Activated CD8-positive, alpha-beta T cell treated with anti-CD3 and anti-CD28 coated beads, Interleukin-2, amount 10 ng/mL, durations not matched to agents 7 days and 5 days (primary cell): ENCODE data around the gene PARD3B. TPM values are rescaled to one million over a fixed set of nuclear protein-coding genes. Genes with fewer than 3 reads are reported as not detected.

ENCODE experiments used
- ATAC-seq: fragments of 150-1000 bp; cut with Tn5 transposase; one replicate; pipeline ENCODE4 v1.10.0; 2021; ENCODE audit warnings: moderate library complexity
- CTCF ChIA-PET: fragments of 350-600 bp; sonication (Branson Sonifier 250); formaldehyde crosslinking; loops from one replicate; lab custom pipeline; 2021; ENCODE audit warnings: antibody characterized with exemption; lab: Charles Lee
- POLR2A ChIA-PET: fragments of 350-600 bp; sonication (Branson Sonifier 250); formaldehyde crosslinking; loops from one replicate; lab custom pipeline; 2021; ENCODE audit warnings: antibody characterized with exemption; lab: Charles Lee
- DNase-seq: peaks from one replicate; pipeline ENCODE4 v3.0.0-alpha.2; 2020
- H3K27ac Mint-ChIP-seq: one replicate; pipeline ENCODE4 v1.8.0; 2021; ENCODE audit warnings: mild to moderate bottlenecking, mixed read lengths
- H3K27me3 Mint-ChIP-seq: one replicate; pipeline ENCODE4 v1.8.0; 2021; ENCODE audit warnings: low read depth, mixed read lengths
- H3K36me3 Mint-ChIP-seq: one replicate; pipeline ENCODE4 v1.8.0; 2021; ENCODE audit warnings: low read depth, mixed read lengths
- H3K4me1 Mint-ChIP-seq: one replicate; pipeline ENCODE4 v1.8.0; 2021; ENCODE audit warnings: low read depth, mixed read lengths
- H3K4me3 Mint-ChIP-seq: one replicate; pipeline ENCODE4 v1.8.0; 2021; ENCODE audit warnings: mild to moderate bottlenecking, mixed read lengths
- H3K9me3 Mint-ChIP-seq: one replicate; pipeline ENCODE4 v1.8.0; 2022; ENCODE audit warnings: mixed read lengths; ENCODE audit not compliant: insufficient read depth
- total RNA-seq, 2 experiments: library from RNA; stranded (reverse); gene quantifications; one replicate each; pipeline ENCODE4 v1.2.3, GENCODE V29; 2021

Gene PARD3B
- total RNA-seq, 2 experiments from 2014 or later, result 0.76 to 1.0 TPM

DNA sequence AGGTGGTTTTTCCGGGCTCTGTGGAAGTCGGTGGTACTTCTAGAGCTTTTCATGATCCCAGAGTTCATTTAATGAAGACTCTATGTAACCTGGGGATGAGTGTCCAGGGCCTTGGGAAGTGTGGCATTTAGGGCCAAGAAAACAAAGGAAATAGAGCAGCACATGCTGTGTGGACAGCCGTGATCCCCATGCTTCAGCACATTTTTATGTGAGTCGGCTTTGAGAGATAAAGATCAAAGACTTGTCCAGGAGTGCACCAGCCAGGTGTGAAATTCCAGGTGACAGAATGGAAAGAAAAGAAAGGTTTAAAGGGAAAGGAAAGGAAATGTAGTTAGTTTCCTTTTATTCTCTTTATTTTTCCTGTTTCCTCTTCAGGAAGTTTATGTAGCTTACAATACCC lies 879.1 kb downstream of the PARD3B start:
- POLR2A ChIA-PET, result no interaction called here
- H3K27ac Mint-ChIP-seq, result no peak overlapping the region
- CTCF ChIA-PET, result no interaction called here
- H3K27me3 Mint-ChIP-seq, result no peaks in the 10 kb centered on the region
- no peak overlapping the region for H3K4me3 Mint-ChIP-seq
- ATAC-seq, result no peak
- DNase-seq, result no peak
- H3K9me3 Mint-ChIP-seq, result no peaks in the 10 kb centered on the region
- H3K4me1 Mint-ChIP-seq, result no peaks in the 10 kb centered on the region
- H3K36me3 Mint-ChIP-seq, result no peaks in the 10 kb centered on the region

DNA sequence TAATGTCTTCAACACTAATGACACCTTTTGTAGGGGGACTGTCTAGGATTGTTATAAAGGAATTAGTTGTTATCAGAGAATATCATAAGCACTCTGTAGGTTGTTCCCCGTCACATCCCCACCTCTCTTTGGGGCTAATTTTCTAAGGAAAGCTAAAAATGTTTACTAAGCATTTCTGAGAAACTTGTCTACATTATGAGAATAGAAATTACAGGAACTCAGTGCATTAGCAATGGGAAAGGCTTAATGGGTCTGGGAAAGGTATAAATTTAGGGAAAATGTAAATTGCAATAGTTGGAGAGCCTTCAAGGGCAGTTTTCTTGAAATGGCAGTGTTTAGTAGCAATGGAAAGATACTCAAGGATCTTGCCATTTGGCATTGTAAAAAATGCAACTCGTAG lies 879.8 kb downstream of the PARD3B start:
- CTCF ChIA-PET, result no interaction called here
- Mint-ChIP-seq H3K4me1 (no peaks in the 10 kb centered on the region), H3K9me3 (no peaks in the 10 kb centered on the region), H3K36me3 (no peaks in the 10 kb centered on the region), H3K27me3 (no peaks in the 10 kb centered on the region), H3K27ac (no peak overlapping the region), H3K4me3 (no peak overlapping the region)
- POLR2A ChIA-PET, result no interaction called here
- DNase-seq (no peak), ATAC-seq (no peak)

DNA sequence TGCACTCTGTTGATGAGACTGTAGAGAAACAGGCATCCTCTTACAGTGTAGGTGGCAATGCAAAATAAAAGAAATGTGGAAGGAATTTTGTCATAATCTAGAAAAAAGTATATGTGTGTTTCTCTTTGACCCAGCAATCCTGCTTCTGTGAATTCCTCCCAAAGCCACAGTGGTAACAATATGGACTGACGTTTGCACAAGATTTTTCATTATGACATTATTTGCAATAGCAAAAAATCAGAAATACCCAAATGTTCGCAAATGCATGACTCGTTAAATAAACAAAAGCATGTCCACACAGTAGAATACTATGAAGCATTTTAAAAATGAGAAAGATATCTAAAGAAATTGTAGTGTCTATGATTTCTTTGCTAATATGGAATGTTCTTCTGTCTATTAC lies 881.8 kb downstream of the PARD3B start:
- ChIA-PET POLR2A (no interaction called here), CTCF (no interaction called here)
- Mint-ChIP-seq H3K9me3 (no peaks in the 10 kb centered on the region), H3K27ac (no peak overlapping the region), H3K27me3 (no peaks in the 10 kb centered on the region), H3K4me1 (no peaks in the 10 kb centered on the region), H3K4me3 (no peak overlapping the region), H3K36me3 (no peaks in the 10 kb centered on the region)
- DNase-seq, result no peak
- ATAC-seq, result no peak

DNA sequence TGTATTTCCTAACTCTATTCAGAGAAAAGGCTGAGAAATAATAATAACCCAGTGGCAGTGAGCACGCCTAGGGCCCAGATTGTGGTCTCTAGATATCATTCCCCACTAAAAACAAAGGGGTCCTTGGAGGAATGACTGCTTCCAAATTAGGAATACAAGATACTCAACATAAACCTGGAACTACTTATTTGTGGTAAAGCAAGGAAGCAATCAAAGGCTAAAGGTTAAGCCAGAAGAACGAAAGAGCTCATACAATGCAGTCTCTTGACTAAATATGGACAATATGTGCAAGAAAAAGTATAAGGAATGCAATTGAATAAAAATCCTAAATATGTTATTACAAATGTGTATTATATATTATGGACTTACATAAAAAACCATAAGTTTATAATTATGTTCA lies 883.5 kb downstream of the PARD3B start:
- DNase-seq (no peak), ATAC-seq (no peak)
- Mint-ChIP-seq H3K36me3 (no peaks in the 10 kb centered on the region), H3K4me3 (no peak overlapping the region), H3K9me3 (no peaks in the 10 kb centered on the region), H3K27ac (no peak overlapping the region), H3K27me3 (no peaks in the 10 kb centered on the region), H3K4me1 (no peaks in the 10 kb centered on the region)
- ChIA-PET CTCF (no interaction called here), POLR2A (no interaction called here)

- DNase-seq (no peak), ATAC-seq (no peak)
- ChIA-PET POLR2A (no interaction called here), CTCF (no interaction called here)
- Mint-ChIP-seq H3K4me1 (no peaks in the 10 kb centered on the region), H3K9me3 (no peaks in the 10 kb centered on the region), H3K27ac (no peak overlapping the region), H3K27me3 (no peaks in the 10 kb centered on the region), H3K4me3 (no peak overlapping the region), H3K36me3 (no peaks in the 10 kb centered on the region)
Measured at GRCh38 chr2:205435970-205436369, 890.7 kb downstream of the PARD3B start.

- Mint-ChIP-seq H3K4me1 (no peaks in the 10 kb centered on the region), H3K27ac (no peak overlapping the region), H3K4me3 (no peak overlapping the region), H3K36me3 (no peaks in the 10 kb centered on the region), H3K27me3 (no peaks in the 10 kb centered on the region), H3K9me3 (no peaks in the 10 kb centered on the region)
- ATAC-seq (no peak), DNase-seq (no peak)
- ChIA-PET CTCF (no interaction called here), POLR2A (no interaction called here)
Measured at GRCh38 chr2:205438241-205438640, 893.0 kb downstream of the PARD3B start.

- Mint-ChIP-seq H3K36me3 (no peaks in the 10 kb centered on the region), H3K9me3 (no peaks in the 10 kb centered on the region), H3K27ac (no peak overlapping the region), H3K4me3 (no peak overlapping the region), H3K4me1 (no peaks in the 10 kb centered on the region), H3K27me3 (no peaks in the 10 kb centered on the region)
- CTCF ChIA-PET, result no interaction called here
- DNase-seq (no peak), ATAC-seq (no peak)
- POLR2A ChIA-PET, result no interaction called here
Measured at GRCh38 chr2:205439621-205440020, 894.3 kb downstream of the PARD3B start.

DNA sequence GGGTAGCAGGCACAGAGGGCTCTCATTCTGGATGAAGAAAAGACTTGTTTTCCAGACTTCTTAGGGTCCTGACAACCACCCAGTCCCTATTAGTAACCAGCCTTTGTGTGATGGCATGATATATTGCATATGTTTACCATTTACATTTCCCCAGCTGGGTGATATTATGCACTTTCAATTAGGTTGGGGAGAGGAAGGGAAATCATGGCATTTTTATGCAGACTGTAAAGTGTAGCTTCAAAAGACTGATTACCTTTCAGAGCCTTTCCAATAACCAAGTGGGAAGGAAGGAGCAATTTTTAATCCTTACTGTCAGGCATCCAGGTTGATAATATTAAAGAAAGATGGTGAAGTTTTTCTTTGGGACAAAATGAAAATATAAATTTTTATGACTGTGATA lies 896.2 kb downstream of the PARD3B start:
- POLR2A ChIA-PET, result no interaction called here

DNA sequence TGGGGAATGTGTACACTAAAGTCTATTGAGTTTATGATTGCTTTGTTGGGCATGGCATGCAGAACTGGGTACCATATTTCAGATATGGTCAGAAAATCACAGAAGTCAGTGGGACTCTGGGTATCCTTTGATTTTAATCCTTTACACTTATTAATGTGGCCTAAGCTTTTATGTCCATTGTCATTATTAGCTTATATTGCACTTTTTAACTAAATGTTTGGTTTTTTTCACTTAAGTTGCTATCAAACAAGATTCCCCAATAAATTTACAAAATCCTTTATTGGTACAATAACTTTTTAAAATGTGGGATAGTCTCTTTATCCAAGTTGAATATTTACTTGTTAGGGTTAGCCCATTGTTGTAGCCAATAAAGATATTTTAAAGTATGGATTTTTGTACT lies 902.9 kb downstream of the PARD3B start:
- ATAC-seq, result no peak
- ChIA-PET CTCF (no interaction called here), POLR2A (no interaction called here)
- Mint-ChIP-seq H3K9me3 (no peaks in the 10 kb centered on the region), H3K27me3 (no peaks in the 10 kb centered on the region), H3K27ac (no peak overlapping the region), H3K4me1 (no peaks in the 10 kb centered on the region), H3K36me3 (no peaks in the 10 kb centered on the region), H3K4me3 (no peak overlapping the region)
- DNase-seq, result no peak

More for the DNA sequence above, 896.2 kb downstream of the PARD3B start:
- H3K27me3 Mint-ChIP-seq, result no peaks in the 10 kb centered on the region
- H3K4me3 Mint-ChIP-seq, result no peak overlapping the region
- CTCF ChIA-PET, result interaction anchor here (0.7 kb wide), 1 partner anchor 378 kb away, joined by 3 read pairs; no protein-coding TSS in a partner anchor
- H3K27ac Mint-ChIP-seq, result no peak overlapping the region
- DNase-seq (no peak), ATAC-seq (no peak)
- H3K4me1 Mint-ChIP-seq, result no peaks in the 10 kb centered on the region
- no peaks in the 10 kb centered on the region for H3K36me3 Mint-ChIP-seq
- H3K9me3 Mint-ChIP-seq, result no peaks in the 10 kb centered on the region

- Mint-ChIP-seq H3K36me3 (no peaks in the 10 kb centered on the region), H3K27me3 (peaks cover 4% of the 10 kb centered on the region), H3K27ac (no peak overlapping the region), H3K4me1 (no peaks in the 10 kb centered on the region), H3K4me3 (no peak overlapping the region), H3K9me3 (no peaks in the 10 kb centered on the region)
- DNase-seq (no peak), ATAC-seq (no peak)
- POLR2A ChIA-PET, result no interaction called here
- CTCF ChIA-PET, result no interaction called here
Measured at GRCh38 chr2:205451901-205452512, 906.7 kb downstream of the PARD3B start.

DNA sequence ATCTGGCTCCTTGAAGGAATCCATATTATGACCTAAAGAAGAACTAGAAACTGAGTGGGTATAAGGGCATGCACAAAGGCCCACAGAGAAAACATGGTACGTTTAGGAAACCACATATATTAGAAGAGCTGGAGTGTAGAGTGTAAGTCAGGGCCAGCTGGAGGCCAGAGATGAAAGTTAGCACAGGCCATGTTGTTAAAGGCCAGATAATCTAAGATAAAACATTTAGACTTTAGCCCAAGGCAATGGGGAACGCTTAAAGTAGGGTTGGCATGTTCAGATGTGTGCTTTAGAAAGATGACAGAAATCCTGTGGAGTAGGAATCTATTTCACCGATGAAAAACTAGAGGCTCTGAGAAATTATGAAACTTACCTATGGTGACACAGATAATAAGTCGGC lies 907.9 kb downstream of the PARD3B start:
- no peak overlapping the region for H3K4me3 Mint-ChIP-seq

DNA sequence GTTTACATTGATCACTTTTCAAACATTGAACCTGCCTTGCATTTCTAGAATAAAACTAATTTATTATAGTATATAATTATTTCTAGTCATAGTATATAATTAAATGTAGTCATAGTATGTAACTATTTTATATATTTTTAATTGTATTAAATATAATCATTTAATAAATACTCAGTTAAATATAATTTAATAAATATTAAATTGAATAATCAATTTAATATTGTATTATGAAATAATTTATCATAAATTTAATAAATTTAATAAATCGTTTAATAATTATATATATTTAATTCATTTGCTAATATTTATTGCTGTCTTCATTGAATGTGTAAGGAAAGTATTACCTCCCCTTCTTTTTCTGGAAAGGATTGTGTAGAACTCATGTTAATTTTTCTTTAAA lies 911.4 kb downstream of the PARD3B start:
- Mint-ChIP-seq H3K27ac (no peak overlapping the region), H3K4me1 (peaks cover 4% of the 10 kb centered on the region), H3K36me3 (no peaks in the 10 kb centered on the region), H3K27me3 (peaks cover 7% of the 10 kb centered on the region), H3K9me3 (no peaks in the 10 kb centered on the region), H3K4me3 (no peak overlapping the region)
- POLR2A ChIA-PET, result no interaction called here
- CTCF ChIA-PET, result no interaction called here
- DNase-seq, result no peak
- no peak for ATAC-seq

More for the DNA sequence above, 907.9 kb downstream of the PARD3B start:
- CTCF ChIA-PET, result no interaction called here
- no peak for ATAC-seq
- no peak for DNase-seq
- H3K36me3 Mint-ChIP-seq, result no peaks in the 10 kb centered on the region
- H3K27me3 Mint-ChIP-seq, result peaks cover 6% of the 10 kb centered on the region
- H3K27ac Mint-ChIP-seq, result no peak overlapping the region
- H3K9me3 Mint-ChIP-seq, result no peaks in the 10 kb centered on the region
- H3K4me1 Mint-ChIP-seq, result no peaks in the 10 kb centered on the region
- POLR2A ChIA-PET, result no interaction called here

GRCh38 chr2:205460217-205460616 lies 914.9 kb downstream of the PARD3B start:
- CTCF ChIA-PET, result no interaction called here
- H3K27ac Mint-ChIP-seq, result no peak overlapping the region
- H3K4me3 Mint-ChIP-seq, result no peak overlapping the region
- no peaks in the 10 kb centered on the region for H3K36me3 Mint-ChIP-seq
- peaks cover 7% of the 10 kb centered on the region for H3K27me3 Mint-ChIP-seq
- DNase-seq, result no peak
- H3K4me1 Mint-ChIP-seq, result peaks cover 4% of the 10 kb centered on the region
- ATAC-seq, result no peak
- POLR2A ChIA-PET, result no interaction called here
- no peaks in the 10 kb centered on the region for H3K9me3 Mint-ChIP-seq
